GM20000 (cell line): Measurements from ENCODE around the gene PRIMA1.

ENCODE experiments used
- DNase-seq: peaks from one replicate; pipeline ENCODE4 v3.0.0; 2012; ENCODE audit warnings: low spot score
- CTCF ChIP-seq: IDR thresholded peaks from 2 replicates; pipeline ENCODE4 v1.5.1; 2012; ENCODE audit warnings: mild to moderate bottlenecking, control low read depth; ENCODE audit errors: extremely low read depth, missing control alignments

PRIMA1 gene

GRCh38 chr14:93729993-93730392, 58.3 kb downstream of the PRIMA1 start:
- DNase-seq, result no peak
- TF ChIP-seq CTCF, result no peak

- no peak for TF ChIP-seq CTCF
- no peak for DNase-seq
These were observed 59.7 kb downstream of the PRIMA1 start for GRCh38 chr14:93728651-93729016.

- DNase-seq, result no peak
- no peak for TF ChIP-seq CTCF
These were observed 60.2 kb downstream of the PRIMA1 start for GRCh38 chr14:93727917-93728650.

- no peak for TF ChIP-seq CTCF
- DNase-seq, result no peak
These were observed 61.1 kb downstream of the PRIMA1 start for GRCh38 chr14:93727039-93727740.

- no peak for TF ChIP-seq CTCF
- DNase-seq, result no peak
These were observed 62.3 kb downstream of the PRIMA1 start for GRCh38 chr14:93725993-93726392.

GRCh38 chr14:93725002-93725582, 63.2 kb downstream of the PRIMA1 start:
- no peak for TF ChIP-seq CTCF
- DNase-seq, result no peak

- no peak for DNase-seq
- TF ChIP-seq CTCF, result no peak
These were observed 65.3 kb downstream of the PRIMA1 start for GRCh38 chr14:93723001-93723400.
